ENCODE results near the gene GAMT. TPM values are rescaled to one million over a fixed set of nuclear protein-coding genes. Genes with fewer than 3 reads are reported as not detected.

GAMT gene
- total and polyA plus RNA-seq, 2 experiments from 2014 or later, result 21.5 to 36.9 TPM

DNA sequence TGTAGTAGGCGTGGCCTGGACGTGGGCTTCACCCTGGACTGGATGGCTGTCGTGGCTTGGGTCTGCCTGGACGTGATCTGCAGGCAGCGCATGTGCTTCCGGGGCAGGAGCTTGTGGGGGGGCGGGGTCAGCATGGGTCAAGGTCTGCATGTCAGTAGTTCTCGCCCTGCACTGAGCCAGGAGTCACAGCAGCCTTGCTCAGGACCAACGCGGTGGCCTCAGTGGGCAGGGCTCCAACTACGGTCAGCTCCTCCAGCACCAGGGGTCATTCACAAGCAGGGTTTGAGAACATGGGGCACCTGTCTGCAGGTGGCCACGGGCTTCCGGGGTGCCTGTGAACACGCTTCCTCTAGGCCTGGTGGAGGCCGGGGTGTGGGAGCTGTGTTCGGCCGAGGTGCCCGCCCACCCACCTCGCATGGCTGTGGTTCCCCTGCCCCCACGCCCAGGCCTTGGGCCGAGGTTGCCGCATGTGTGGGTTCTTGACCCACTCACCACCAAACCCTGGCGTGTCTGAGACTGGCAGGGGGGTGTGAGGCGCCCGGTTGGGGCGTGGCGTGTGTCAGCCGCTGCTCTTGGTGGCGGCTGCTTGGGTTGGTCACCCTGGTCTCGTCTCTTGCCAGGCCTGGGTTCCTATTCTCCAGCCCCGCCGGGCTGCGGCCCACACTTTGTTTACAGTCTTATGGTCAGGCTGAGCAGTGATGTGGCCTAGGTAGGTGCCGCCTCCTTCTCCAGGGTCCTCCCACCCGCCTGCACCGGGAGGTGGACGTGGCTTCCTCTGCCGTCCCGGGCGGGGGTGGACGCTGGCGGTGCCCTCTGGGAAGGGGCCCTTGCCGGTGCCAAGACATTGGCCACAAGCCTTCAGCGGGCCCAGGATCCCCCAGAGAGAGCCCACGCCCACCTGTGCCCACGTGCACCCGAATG lies 32.0 kb upstream of the GAMT start (continued):
- TF ChIP-seq, protein P1, sequence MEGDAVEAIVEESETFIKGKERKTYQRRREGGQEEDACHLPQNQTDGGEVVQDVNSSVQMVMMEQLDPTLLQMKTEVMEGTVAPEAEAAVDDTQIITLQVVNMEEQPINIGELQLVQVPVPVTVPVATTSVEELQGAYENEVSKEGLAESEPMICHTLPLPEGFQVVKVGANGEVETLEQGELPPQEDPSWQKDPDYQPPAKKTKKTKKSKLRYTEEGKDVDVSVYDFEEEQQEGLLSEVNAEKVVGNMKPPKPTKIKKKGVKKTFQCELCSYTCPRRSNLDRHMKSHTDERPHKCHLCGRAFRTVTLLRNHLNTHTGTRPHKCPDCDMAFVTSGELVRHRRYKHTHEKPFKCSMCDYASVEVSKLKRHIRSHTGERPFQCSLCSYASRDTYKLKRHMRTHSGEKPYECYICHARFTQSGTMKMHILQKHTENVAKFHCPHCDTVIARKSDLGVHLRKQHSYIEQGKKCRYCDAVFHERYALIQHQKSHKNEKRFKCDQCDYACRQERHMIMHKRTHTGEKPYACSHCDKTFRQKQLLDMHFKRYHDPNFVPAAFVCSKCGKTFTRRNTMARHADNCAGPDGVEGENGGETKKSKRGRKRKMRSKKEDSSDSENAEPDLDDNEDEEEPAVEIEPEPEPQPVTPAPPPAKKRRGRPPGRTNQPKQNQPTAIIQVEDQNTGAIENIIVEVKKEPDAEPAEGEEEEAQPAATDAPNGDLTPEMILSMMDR (conservative IDR thresholded peaks at IDR 0.05; ENCODE audit: low read depth in 2 of 2), result no peak

DNA sequence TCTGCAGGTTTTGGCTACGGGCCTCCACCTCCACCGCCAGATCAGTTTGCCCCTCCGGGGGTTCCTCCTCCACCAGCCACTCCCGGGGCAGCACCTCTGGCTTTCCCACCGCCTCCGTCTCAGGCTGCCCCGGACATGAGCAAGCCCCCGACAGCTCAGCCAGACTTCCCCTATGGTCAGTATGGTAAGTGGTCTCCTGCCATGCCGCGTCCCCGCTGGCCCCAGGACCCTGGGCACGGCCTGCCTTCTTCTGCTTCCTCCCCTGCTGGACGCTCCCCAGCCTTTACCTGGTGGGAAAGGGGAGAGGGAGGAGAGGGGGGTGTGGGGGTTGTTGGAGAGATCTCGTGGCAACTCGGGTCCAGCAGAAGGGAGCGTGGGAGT lies 31.2 kb upstream of the GAMT start:
- peaks cover 15% of the 10 kb centered on the region for H3K27me3 Mint-ChIP-seq (ENCODE audit: insufficient read depth, low read depth, poor library complexity)
- DNase-seq (ENCODE audit: low spot score) (no peak), ATAC-seq (no peak)
- Histone ChIP-seq H3F3A (replicated peaks; ENCODE audit: low read depth) (peaks cover 43% of the 10 kb centered on the region), H4K20me1 (replicated peaks; ENCODE audit: insufficient read depth) (peaks cover 21% of the 10 kb centered on the region), H3K4me2 (no peak overlapping the region), H3K9me2 (ENCODE audit: insufficient read depth) (no peaks in the 10 kb centered on the region), H3K36me3 (ENCODE audit: insufficient read depth) (peaks cover 24% of the 10 kb centered on the region), H3K27ac (ENCODE audit: low read depth) (no peak overlapping the region), H3K4me3 (no peak overlapping the region), H3K4me1 (ENCODE audit: insufficient read depth) (no peaks in the 10 kb centered on the region), H3K79me2 (replicated peaks; ENCODE audit: insufficient read depth) (peaks cover 18% of the 10 kb centered on the region; the same call in 1 of the 2 replicates), H3K27me3 (ENCODE audit: insufficient read depth) (no peaks in the 10 kb centered on the region), H2AFZ (no peak overlapping the region)
- H3K9me3 Mint-ChIP-seq, result no peaks in the 10 kb centered on the region; the same call in 2 of the 3 replicates
- no peak overlapping the region for H3K4me3 Mint-ChIP-seq
- no peak overlapping the region for H3K27ac Mint-ChIP-seq
- TF ChIP-seq POLR2AphosphoS5 (IDR thresholded peaks at IDR 0.05; ENCODE audit: low read depth) (no peak), EZH2phosphoT487 (IDR thresholded peaks at IDR 0.05; ENCODE audit: unreplicated experiment) (no peak)
- TF ChIP-seq, protein P2, sequence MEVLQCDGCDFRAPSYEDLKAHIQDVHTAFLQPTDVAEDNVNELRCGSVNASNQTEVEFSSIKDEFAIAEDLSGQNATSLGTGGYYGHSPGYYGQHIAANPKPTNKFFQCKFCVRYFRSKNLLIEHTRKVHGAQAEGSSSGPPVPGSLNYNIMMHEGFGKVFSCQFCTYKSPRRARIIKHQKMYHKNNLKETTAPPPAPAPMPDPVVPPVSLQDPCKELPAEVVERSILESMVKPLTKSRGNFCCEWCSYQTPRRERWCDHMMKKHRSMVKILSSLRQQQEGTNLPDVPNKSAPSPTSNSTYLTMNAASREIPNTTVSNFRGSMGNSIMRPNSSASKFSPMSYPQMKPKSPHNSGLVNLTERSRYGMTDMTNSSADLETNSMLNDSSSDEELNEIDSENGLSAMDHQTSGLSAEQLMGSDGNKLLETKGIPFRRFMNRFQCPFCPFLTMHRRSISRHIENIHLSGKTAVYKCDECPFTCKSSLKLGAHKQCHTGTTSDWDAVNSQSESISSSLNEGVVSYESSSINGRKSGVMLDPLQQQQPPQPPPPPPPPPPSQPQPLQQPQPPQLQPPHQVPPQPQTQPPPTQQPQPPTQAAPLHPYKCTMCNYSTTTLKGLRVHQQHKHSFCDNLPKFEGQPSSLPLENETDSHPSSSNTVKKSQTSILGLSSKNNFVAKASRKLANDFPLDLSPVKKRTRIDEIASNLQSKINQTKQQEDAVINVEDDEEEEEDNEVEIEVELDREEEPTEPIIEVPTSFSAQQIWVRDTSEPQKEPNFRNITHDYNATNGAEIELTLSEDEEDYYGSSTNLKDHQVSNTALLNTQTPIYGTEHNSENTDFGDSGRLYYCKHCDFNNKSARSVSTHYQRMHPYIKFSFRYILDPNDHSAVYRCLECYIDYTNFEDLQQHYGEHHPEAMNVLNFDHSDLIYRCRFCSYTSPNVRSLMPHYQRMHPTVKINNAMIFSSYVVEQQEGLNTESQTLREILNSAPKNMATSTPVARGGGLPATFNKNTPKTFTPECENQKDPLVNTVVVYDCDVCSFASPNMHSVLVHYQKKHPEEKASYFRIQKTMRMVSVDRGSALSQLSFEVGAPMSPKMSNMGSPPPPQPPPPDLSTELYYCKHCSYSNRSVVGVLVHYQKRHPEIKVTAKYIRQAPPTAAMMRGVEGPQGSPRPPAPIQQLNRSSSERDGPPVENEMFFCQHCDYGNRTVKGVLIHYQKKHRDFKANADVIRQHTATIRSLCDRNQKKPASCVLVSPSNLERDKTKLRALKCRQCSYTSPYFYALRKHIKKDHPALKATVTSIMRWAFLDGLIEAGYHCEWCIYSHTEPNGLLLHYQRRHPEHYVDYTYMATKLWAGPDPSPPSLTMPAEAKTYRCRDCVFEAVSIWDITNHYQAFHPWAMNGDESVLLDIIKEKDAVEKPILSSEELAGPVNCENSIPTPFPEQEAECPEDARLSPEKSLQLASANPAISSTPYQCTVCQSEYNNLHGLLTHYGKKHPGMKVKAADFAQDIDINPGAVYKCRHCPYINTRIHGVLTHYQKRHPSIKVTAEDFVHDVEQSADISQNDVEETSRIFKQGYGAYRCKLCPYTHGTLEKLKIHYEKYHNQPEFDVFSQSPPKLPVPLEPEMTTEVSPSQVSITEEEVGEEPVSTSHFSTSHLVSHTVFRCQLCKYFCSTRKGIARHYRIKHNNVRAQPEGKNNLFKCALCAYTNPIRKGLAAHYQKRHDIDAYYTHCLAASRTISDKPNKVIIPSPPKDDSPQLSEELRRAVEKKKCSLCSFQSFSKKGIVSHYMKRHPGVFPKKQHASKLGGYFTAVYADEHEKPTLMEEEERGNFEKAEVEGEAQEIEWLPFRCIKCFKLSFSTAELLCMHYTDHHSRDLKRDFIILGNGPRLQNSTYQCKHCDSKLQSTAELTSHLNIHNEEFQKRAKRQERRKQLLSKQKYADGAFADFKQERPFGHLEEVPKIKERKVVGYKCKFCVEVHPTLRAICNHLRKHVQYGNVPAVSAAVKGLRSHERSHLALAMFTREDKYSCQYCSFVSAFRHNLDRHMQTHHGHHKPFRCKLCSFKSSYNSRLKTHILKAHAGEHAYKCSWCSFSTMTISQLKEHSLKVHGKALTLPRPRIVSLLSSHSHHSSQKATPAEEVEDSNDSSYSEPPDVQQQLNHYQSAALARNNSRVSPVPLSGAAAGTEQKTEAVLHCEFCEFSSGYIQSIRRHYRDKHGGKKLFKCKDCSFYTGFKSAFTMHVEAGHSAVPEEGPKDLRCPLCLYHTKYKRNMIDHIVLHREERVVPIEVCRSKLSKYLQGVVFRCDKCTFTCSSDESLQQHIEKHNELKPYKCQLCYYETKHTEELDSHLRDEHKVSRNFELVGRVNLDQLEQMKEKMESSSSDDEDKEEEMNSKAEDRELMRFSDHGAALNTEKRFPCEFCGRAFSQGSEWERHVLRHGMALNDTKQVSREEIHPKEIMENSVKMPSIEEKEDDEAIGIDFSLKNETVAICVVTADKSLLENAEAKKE (CRISPR knock-in tag; IDR thresholded peaks at IDR 0.05), result no peak
- peaks cover 48% of the 10 kb centered on the region for H3K36me3 Mint-ChIP-seq (ENCODE audit: low read depth)
- H3K4me1 Mint-ChIP-seq, result no peaks in the 10 kb centered on the region; the same call in 2 of the 3 replicates

All from GM23338 (cell line).